ENCODE data around the gene FAR1.
"Not testable (repeated sequence)": the region's sequence is repeated elsewhere in the genome, so short reads cannot be mapped to it uniquely, and the experiment has no call there.

FAR1 gene

GRCh38 chr11:13734530-13734929 lies 66.1 kb downstream of the FAR1 start:
- Histone ChIP-seq H3K27me3 (ENCODE audit: control insufficient read depth, insufficient read depth, low read length, poor library complexity, severe bottlenecking) (no peaks in the 10 kb centered on the region), H3K4me1 (ENCODE audit: control insufficient read depth, insufficient read depth, low read length) (no peaks in the 10 kb centered on the region), H3K27ac (ENCODE audit: insufficient read depth, low read depth, low read length, poor library complexity, severe bottlenecking) (no peak overlapping the region), H3K36me3 (ENCODE audit: control insufficient read depth, insufficient read depth, low read length) (no peaks in the 10 kb centered on the region), H3K4me3 (ENCODE audit: insufficient read depth, low read depth, low read length) (no peak overlapping the region), H3K9me3 (ENCODE audit: control insufficient read depth, low read length) (no peaks in the 10 kb centered on the region)
- 92 to 98% methylated on average over 3 of the region's 3 CpGs for WGBS, 2 experiments

DNA sequence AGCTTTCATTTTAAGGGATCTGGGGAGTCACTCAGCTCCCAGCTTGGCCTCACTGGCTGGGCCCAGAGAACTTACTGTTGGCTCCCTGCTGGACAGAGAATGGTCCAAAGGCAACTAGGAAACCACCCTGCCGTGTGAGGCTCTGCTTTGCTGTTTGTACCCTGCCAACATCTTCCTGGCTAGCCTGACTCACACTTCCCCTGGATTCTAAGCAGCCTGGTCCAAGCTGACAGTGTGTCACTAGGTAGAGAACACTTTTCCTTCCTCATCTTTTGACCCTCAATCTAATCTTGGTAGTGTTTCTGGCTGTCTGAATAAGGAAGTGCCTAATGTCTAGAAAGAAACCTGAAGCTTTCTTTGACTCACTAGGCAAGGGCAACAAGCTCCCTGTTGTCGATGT lies 76.7 kb downstream of the FAR1 start:
- Histone ChIP-seq H3K4me3 (ENCODE audit: insufficient read depth, low read depth, low read length) (no peak overlapping the region), H3K4me1 (ENCODE audit: control insufficient read depth, insufficient read depth, low read length) (no peaks in the 10 kb centered on the region), H3K27ac (ENCODE audit: insufficient read depth, low read depth, low read length, poor library complexity, severe bottlenecking) (no peak overlapping the region), H3K27me3 (ENCODE audit: control insufficient read depth, insufficient read depth, low read length, poor library complexity, severe bottlenecking) (no peaks in the 10 kb centered on the region), H3K36me3 (ENCODE audit: control insufficient read depth, insufficient read depth, low read length) (no peaks in the 10 kb centered on the region), H3K9me3 (ENCODE audit: control insufficient read depth, low read length) (no peaks in the 10 kb centered on the region)
- 87 to 88% methylated on average over 2 of the region's 2 CpGs for WGBS, 2 experiments

- not testable (repeated sequence) for H3K4me1 ChIP-seq (ENCODE audit: control insufficient read depth, insufficient read depth, low read length); H3K4me3 ChIP-seq (ENCODE audit: insufficient read depth, low read depth, low read length); H3K27me3 ChIP-seq (ENCODE audit: control insufficient read depth, insufficient read depth, low read length, poor library complexity, severe bottlenecking); H3K36me3 ChIP-seq (ENCODE audit: control insufficient read depth, insufficient read depth, low read length); H3K9me3 ChIP-seq (ENCODE audit: control insufficient read depth, low read length); H3K27ac ChIP-seq (ENCODE audit: insufficient read depth, low read depth, low read length, poor library complexity, severe bottlenecking)
- WGBS, 2 experiments, result 95 to 100% methylated on average over 4 to 5 of the region's 5 CpGs
Measured at GRCh38 chr11:13753316-13753715, 84.8 kb downstream of the FAR1 start.

GRCh38 chr11:13759050-13759449 lies 90.6 kb downstream of the FAR1 start:
- no peaks in the 10 kb centered on the region for H3K36me3 ChIP-seq (ENCODE audit: control insufficient read depth, insufficient read depth, low read length)
- H3K4me1 ChIP-seq (ENCODE audit: control insufficient read depth, insufficient read depth, low read length), result no peaks in the 10 kb centered on the region
- no peak overlapping the region for H3K27ac ChIP-seq (ENCODE audit: insufficient read depth, low read depth, low read length, poor library complexity, severe bottlenecking)
- H3K27me3 ChIP-seq (ENCODE audit: control insufficient read depth, insufficient read depth, low read length, poor library complexity, severe bottlenecking), result no peaks in the 10 kb centered on the region
- H3K4me3 ChIP-seq (ENCODE audit: insufficient read depth, low read depth, low read length), result no peak overlapping the region
- no peaks in the 10 kb centered on the region for H3K9me3 ChIP-seq (ENCODE audit: control insufficient read depth, low read length)
- 82 to 83% methylated on average over 9 of the region's 9 CpGs for WGBS, 2 experiments

- Histone ChIP-seq H3K27me3 (ENCODE audit: control insufficient read depth, insufficient read depth, low read length, poor library complexity, severe bottlenecking) (no peaks in the 10 kb centered on the region), H3K9me3 (ENCODE audit: control insufficient read depth, low read length) (no peaks in the 10 kb centered on the region), H3K4me1 (ENCODE audit: control insufficient read depth, insufficient read depth, low read length) (no peaks in the 10 kb centered on the region), H3K36me3 (ENCODE audit: control insufficient read depth, insufficient read depth, low read length) (no peaks in the 10 kb centered on the region), H3K4me3 (ENCODE audit: insufficient read depth, low read depth, low read length) (no peak overlapping the region), H3K27ac (ENCODE audit: insufficient read depth, low read depth, low read length, poor library complexity, severe bottlenecking) (no peak overlapping the region)
- 90 to 91% methylated on average over 3 of the region's 3 CpGs for WGBS, 2 experiments
Measured at GRCh38 chr11:13760115-13760514, 91.6 kb downstream of the FAR1 start.

DNA sequence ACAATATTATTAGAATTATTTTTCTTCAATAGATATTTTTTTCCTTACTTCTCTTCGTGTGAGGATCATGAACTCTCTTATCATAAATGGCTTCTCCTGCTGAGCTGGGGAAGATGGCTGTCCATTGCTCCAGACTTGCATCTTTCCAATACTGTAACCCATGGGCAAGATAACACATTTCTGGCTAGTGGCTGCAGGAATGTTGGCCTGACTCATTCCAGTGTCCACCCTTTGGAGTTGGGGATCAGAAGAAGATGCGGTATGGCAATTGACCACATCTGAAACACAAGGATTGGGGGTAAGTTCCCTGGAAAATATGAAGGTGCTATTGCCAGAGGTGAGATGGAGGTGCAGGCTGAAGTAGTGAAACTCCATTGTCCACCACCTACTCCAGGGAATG lies 92.8 kb downstream of the FAR1 start:
- Histone ChIP-seq H3K36me3 (ENCODE audit: control insufficient read depth, insufficient read depth, low read length) (no peaks in the 10 kb centered on the region), H3K4me3 (ENCODE audit: insufficient read depth, low read depth, low read length) (no peak overlapping the region), H3K9me3 (ENCODE audit: control insufficient read depth, low read length) (no peaks in the 10 kb centered on the region), H3K27ac (ENCODE audit: insufficient read depth, low read depth, low read length, poor library complexity, severe bottlenecking) (no peak overlapping the region), H3K4me1 (ENCODE audit: control insufficient read depth, insufficient read depth, low read length) (no peaks in the 10 kb centered on the region), H3K27me3 (ENCODE audit: control insufficient read depth, insufficient read depth, low read length, poor library complexity, severe bottlenecking) (no peaks in the 10 kb centered on the region)
- 98% methylated on average over 2 of the region's 2 CpGs for WGBS, 2 experiments

- Histone ChIP-seq H3K27ac (ENCODE audit: insufficient read depth, low read depth, low read length, poor library complexity, severe bottlenecking) (no peak overlapping the region), H3K9me3 (ENCODE audit: control insufficient read depth, low read length) (no peaks in the 10 kb centered on the region), H3K4me3 (ENCODE audit: insufficient read depth, low read depth, low read length) (no peak overlapping the region), H3K27me3 (ENCODE audit: control insufficient read depth, insufficient read depth, low read length, poor library complexity, severe bottlenecking) (no peaks in the 10 kb centered on the region), H3K4me1 (ENCODE audit: control insufficient read depth, insufficient read depth, low read length) (no peaks in the 10 kb centered on the region), H3K36me3 (ENCODE audit: control insufficient read depth, insufficient read depth, low read length) (no peaks in the 10 kb centered on the region)
- 89 to 96% methylated on average over 1 to 2 of the region's 2 CpGs for WGBS, 2 experiments
Measured at GRCh38 chr11:13761716-13762115, 93.2 kb downstream of the FAR1 start.

DNA sequence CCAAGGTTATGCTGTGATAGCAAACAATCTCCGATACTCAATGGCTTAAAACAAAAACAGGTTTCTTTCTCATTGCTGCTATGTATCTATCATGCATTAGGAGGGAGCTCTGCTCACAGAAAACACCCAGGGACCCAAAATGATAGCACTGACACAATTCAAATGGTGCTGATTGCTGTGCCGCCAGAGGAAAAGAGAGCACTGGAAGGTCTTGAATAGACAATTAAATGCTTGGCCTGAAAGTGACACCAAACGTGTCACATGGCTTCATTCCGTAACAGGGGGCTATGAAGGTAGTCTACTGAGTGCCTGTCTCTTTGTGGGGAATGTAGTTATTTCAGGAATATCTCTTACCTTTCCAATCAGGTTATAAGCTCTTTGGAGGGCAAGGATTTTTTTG lies 94.2 kb downstream of the FAR1 start:
- Histone ChIP-seq H3K4me1 (ENCODE audit: control insufficient read depth, insufficient read depth, low read length) (no peaks in the 10 kb centered on the region), H3K27ac (ENCODE audit: insufficient read depth, low read depth, low read length, poor library complexity, severe bottlenecking) (no peak overlapping the region), H3K36me3 (ENCODE audit: control insufficient read depth, insufficient read depth, low read length) (no peaks in the 10 kb centered on the region), H3K9me3 (ENCODE audit: control insufficient read depth, low read length) (no peaks in the 10 kb centered on the region), H3K4me3 (ENCODE audit: insufficient read depth, low read depth, low read length) (no peak overlapping the region), H3K27me3 (ENCODE audit: control insufficient read depth, insufficient read depth, low read length, poor library complexity, severe bottlenecking) (no peaks in the 10 kb centered on the region)
- WGBS, 2 experiments, result 86 to 87% methylated on average over 4 of the region's 4 CpGs

DNA sequence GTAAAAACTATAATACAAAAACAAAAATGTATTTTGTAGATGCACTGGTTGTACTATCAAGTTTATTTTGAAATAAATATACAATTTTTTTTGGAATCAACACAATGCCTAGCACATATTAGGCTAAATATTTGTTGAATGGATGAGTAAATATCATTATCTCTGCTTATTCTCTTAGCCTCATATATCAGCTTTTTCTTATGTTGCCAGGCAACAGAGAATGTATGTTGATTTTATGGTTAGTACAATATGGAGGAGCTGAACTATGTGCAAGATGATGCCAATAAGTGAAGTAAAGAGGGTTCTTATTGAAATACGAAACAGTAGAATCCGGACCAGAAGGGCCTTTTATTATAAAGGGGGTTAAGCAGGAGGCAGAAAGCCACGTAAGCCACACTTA lies 94.9 kb downstream of the FAR1 start:
- no peaks in the 10 kb centered on the region for H3K27me3 ChIP-seq (ENCODE audit: control insufficient read depth, insufficient read depth, low read length, poor library complexity, severe bottlenecking)
- WGBS, 2 experiments, result 86 to 95% methylated on average over 3 of the region's 3 CpGs
- H3K9me3 ChIP-seq (ENCODE audit: control insufficient read depth, low read length), result no peaks in the 10 kb centered on the region
- H3K36me3 ChIP-seq (ENCODE audit: control insufficient read depth, insufficient read depth, low read length), result no peaks in the 10 kb centered on the region
- H3K27ac ChIP-seq (ENCODE audit: insufficient read depth, low read depth, low read length, poor library complexity, severe bottlenecking), result no peak overlapping the region
- no peak overlapping the region for H3K4me3 ChIP-seq (ENCODE audit: insufficient read depth, low read depth, low read length)
- H3K4me1 ChIP-seq (ENCODE audit: control insufficient read depth, insufficient read depth, low read length), result no peaks in the 10 kb centered on the region

DNA sequence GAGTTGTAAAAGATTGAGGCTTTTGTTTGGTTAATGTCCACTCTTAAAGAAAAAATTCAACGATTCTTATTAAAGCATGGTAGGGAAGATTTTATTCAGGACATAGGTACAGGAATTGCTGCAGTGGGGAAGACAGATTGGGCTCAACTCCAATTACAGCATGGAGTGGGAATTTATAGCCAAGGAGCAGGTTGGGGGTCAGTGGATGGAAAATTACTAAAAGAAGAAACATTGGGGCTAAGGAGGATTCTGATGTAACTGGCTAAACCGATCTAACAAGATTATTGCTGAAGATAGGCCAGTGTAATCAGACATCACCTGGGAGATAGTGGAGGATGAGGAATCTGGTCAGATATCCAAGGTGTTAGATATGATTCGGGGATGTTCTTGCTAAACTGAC lies 97.4 kb downstream of the FAR1 start:
- Histone ChIP-seq H3K4me1 (ENCODE audit: control insufficient read depth, insufficient read depth, low read length) (no peaks in the 10 kb centered on the region), H3K27ac (ENCODE audit: insufficient read depth, low read depth, low read length, poor library complexity, severe bottlenecking) (no peak overlapping the region), H3K36me3 (ENCODE audit: control insufficient read depth, insufficient read depth, low read length) (no peaks in the 10 kb centered on the region), H3K9me3 (ENCODE audit: control insufficient read depth, low read length) (no peaks in the 10 kb centered on the region), H3K27me3 (ENCODE audit: control insufficient read depth, insufficient read depth, low read length, poor library complexity, severe bottlenecking) (no peaks in the 10 kb centered on the region), H3K4me3 (ENCODE audit: insufficient read depth, low read depth, low read length) (no peak overlapping the region)
- WGBS, 2 experiments, result 95 to 97% methylated on average over 3 of the region's 3 CpGs

DNA sequence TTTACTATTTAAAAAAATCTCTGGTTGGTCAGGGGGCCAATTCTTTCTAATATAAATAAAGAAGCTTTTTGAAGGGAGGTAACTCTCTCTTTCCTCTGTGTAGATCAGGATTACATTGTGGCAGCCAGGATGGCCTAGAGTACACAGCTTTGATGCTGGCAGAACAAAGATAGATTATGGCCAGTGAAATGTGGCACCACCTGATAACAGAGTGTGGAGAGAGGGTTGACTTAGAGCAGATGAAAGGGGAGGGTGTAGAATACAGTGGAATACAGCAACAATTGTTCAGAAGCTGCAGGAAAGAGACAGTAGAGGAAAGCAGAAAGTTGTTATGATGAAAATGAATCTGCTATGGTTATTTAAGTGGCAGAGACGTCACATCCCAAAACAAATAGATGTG lies 99.0 kb downstream of the FAR1 start:
- 92 to 100% methylated on average over 1 of the region's 1 CpG for WGBS, 2 experiments
- no peak overlapping the region for H3K27ac ChIP-seq (ENCODE audit: insufficient read depth, low read depth, low read length, poor library complexity, severe bottlenecking)
- H3K27me3 ChIP-seq (ENCODE audit: control insufficient read depth, insufficient read depth, low read length, poor library complexity, severe bottlenecking), result no peaks in the 10 kb centered on the region
- no peaks in the 10 kb centered on the region for H3K4me1 ChIP-seq (ENCODE audit: control insufficient read depth, insufficient read depth, low read length)
- H3K9me3 ChIP-seq (ENCODE audit: control insufficient read depth, low read length), result no peaks in the 10 kb centered on the region
- no peak overlapping the region for H3K4me3 ChIP-seq (ENCODE audit: insufficient read depth, low read depth, low read length)
- H3K36me3 ChIP-seq (ENCODE audit: control insufficient read depth, insufficient read depth, low read length), result no peaks in the 10 kb centered on the region

Data from ectodermal cell (in vitro differentiated cells).